NCI-H2227 treated with DMSO at 0.1 percent for 48 hours (cell line): Measurements from ENCODE around the gene RPS29.

Source experiments
- DNase-seq: peaks from one replicate; lab custom pipeline; 2025; lab: John Stamatoyannopoulos, UW

Gene RPS29

GRCh38 chr14:49550286-49551184 lies 35.6 kb downstream of the RPS29 start:
- peak; percentile 40 for DNase-seq

GRCh38 chr14:49549881-49550280 lies 36.3 kb downstream of the RPS29 start:
- peak; percentile 9 for DNase-seq

GRCh38 chr14:49549446-49549845 lies 36.7 kb downstream of the RPS29 start:
- DNase-seq = no peak

- DNase-seq = no peak
Measured at GRCh38 chr14:49546766-49547165, 39.4 kb downstream of the RPS29 start.

DNA sequence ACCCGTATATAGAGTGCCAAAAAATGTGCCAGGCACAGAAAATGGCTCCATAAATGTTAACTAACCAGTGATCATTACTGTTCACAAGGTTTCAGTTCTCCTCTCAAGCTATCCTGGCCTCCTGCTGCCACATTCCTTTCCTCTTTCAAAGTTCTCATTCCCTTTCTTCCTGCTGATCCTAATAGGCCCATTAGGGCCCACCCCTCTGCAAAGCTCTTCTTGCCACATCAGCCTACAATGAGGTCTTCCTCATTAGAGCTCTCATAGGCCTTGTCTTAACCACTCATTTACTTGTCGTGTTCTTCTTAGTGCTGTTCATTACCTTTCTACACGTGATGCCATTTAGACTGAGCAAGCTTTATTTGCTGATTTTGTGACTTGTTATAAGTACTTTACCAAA lies 40.5 kb downstream of the RPS29 start:
- no peak for DNase-seq

GRCh38 chr14:49545071-49545470 lies 41.1 kb downstream of the RPS29 start:
- no peak for DNase-seq

GRCh38 chr14:49541049-49541448 lies 45.1 kb downstream of the RPS29 start:
- DNase-seq = no peak

DNA sequence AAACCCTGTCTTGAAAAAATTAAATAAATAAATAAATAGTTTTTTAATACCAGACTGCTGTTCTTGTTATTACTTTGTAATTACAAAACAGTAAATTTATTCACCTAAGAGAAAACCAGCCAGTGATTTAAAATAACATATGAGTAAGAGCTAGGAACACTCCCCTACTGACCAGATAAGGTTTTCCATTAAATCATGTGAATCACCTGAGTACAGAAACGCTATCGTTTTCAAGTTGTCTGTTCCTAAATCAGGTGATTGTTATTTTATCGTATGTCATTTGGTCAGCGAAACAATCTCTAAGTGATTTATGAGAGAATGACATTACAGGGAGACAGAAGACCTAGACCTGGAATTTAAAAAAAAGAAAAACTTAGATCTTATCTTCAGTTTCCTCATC lies 47.3 kb downstream of the RPS29 start:
- no peak for DNase-seq
